Measurements from ENCODE around the gene RBMS3.

The RBMS3 gene

DNA sequence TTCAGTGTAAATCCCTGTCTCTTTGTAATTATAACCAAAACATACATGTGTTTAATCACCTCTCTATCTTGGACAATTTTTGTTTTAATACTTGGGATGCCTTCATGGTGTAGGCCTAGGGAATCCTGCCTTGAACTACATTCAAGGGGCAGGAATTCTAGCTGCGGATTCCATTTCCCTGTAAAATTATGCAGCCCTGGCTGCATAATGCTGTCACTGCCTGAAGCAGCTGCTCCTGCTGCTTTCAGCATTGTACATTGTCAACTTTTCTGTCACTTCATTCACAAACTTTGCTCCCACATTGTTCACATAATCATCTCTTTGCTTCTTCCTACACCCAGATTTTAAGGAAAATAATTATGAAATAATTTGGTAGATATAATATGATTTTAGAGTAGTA, 638.7 kb downstream of the RBMS3 start:
- no peak overlapping the region for H3K4me3 ChIP-seq (replicated peaks; ENCODE audit: low read depth, low read length)
- TF ChIP-seq, protein P1, sequence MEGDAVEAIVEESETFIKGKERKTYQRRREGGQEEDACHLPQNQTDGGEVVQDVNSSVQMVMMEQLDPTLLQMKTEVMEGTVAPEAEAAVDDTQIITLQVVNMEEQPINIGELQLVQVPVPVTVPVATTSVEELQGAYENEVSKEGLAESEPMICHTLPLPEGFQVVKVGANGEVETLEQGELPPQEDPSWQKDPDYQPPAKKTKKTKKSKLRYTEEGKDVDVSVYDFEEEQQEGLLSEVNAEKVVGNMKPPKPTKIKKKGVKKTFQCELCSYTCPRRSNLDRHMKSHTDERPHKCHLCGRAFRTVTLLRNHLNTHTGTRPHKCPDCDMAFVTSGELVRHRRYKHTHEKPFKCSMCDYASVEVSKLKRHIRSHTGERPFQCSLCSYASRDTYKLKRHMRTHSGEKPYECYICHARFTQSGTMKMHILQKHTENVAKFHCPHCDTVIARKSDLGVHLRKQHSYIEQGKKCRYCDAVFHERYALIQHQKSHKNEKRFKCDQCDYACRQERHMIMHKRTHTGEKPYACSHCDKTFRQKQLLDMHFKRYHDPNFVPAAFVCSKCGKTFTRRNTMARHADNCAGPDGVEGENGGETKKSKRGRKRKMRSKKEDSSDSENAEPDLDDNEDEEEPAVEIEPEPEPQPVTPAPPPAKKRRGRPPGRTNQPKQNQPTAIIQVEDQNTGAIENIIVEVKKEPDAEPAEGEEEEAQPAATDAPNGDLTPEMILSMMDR (IDR thresholded peaks at IDR 0.05; ENCODE audit: low read depth, low read length, missing control alignments), result no peak

DNA sequence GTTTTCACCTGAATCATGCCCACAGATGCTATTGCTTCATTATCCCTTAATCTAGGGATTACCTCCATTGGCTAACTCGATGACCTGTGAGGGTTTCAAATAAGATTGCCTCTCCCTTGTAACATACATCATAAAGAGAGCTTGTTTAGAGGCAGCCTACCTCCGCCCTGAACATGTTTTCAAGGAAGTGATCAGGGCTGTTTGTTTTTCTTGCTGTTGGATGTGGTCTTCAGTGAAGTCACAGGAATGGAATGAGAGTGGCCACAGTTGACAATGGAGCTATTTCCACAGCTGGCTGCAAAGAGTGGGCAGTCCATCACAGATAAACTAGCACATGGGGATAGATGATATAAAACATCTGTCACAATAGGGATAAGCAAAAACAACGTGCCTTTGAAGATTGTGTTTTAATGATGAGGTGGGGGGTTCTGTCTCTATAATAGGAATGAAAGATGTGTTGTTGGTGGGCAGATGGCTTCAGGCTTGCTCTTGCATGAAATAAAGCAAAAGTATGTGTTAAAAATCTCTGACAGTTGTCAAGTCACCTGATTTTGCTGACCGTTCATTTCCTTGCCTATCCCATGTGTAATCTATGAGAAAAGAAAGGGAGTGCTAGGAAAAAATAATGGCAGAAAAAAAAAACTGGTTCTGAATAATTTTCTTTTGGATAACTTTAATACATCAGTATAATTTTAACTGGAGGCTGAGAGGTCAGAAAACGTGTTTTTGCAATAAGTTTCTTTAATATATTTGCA, 642.3 kb downstream of the RBMS3 start:
- peak; percentile 97 for DNase-seq (ENCODE audit: extremely low read depth, low read depth)
- TF ChIP-seq, protein P1 (IDR thresholded peaks at IDR 0.05; ENCODE audit: low read depth, low read length, missing control alignments), result no peak
- H3K4me3 ChIP-seq (replicated peaks; ENCODE audit: low read depth, low read length), result no peak overlapping the region

More for the DNA sequence above, 638.7 kb downstream of the RBMS3 start:
- no peak for DNase-seq (ENCODE audit: extremely low read depth, low read depth)

DNA sequence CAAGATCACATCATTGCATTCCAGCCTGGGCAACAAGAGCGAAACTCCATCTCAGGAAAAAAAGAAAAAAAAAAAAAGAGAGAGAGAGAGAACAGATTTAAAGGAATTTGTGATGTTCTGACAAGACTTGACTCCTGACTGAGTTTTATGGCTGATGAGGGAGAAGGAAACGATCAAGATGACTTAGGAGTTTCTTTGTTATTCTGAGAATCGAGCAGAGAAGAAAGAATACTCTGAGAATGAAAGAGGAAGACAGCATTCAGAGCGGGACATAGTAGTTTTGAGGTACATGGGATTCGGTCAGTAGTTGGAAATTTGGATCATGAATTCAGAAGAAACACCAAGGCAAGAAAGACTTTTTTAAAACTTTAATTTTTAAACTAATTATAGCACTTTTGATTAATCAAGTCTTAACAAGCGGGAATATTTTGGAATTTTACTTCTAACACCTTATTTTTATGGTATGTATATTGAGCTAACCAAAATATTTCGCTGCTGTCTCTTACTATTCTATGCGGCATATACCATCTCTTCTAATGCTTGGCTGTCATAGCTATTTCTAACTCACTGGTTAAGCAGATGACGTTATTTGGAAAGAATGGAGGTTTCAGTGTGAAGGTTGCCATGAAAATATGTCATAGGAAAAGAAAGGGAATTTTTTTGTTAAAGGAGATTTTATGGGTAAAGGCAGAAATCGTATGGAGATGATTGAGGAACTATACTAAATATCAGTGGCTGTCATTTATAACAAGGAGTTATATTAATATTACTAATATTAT, 644.1 kb downstream of the RBMS3 start:
- TF ChIP-seq, protein P1 (IDR thresholded peaks at IDR 0.05; ENCODE audit: low read depth, low read length, missing control alignments), result no peak
- no peak overlapping the region for H3K4me3 ChIP-seq (replicated peaks; ENCODE audit: low read depth, low read length)
- no peak for DNase-seq (ENCODE audit: extremely low read depth, low read depth)

DNA sequence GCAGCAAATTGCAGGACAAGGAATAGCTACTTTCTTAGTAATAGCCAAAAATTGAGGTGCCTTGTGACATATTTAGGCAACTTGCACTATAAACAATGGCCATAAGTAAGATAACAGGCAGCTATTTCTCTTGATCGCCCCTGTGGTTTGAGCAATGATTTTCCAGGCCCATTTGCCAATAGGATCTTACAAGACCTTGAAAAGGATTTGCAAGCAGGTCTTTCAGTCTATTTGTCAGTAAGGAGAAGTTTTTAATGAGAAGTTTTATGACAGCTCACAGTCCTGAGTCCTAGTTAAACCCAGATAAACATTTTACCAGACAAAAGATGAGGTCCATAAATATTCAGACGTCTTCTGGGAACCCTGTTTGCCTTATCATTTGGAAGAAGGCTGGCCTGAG, 645.5 kb downstream of the RBMS3 start:
- no peak overlapping the region for H3K4me3 ChIP-seq (replicated peaks; ENCODE audit: low read depth, low read length)
- TF ChIP-seq, protein P1 (IDR thresholded peaks at IDR 0.05; ENCODE audit: low read depth, low read length, missing control alignments), result no peak
- DNase-seq (ENCODE audit: extremely low read depth, low read depth), result no peak

DNA sequence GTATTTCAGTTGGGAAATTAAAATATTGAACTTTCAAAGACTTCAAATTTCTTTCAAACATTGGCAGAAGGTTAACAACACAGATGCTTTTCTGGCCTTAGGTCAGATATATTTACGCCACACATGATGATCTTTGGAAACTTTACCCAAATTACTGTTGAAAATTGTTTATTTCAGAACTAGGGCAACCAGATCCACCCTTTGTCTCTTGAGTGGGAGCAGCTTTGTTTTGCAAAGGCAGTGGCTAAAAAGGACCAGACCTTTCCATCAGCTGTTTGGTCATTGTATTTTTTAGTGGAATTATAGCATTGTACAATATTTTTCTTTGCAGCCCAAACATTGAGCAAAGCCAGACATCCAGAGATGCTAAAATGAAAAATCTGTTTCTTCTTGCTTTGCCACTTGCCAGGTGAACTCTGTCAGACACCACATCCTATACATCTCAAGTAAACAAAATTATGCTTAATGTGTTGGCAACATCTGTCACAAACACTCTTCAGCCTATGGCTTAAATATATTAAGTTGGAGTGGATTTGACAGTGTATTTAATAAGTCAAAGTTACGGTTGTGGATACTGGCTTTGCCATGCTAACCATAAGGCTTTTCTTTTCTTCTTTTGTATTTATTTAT, 651.9 kb downstream of the RBMS3 start:
- TF ChIP-seq, protein P1 (IDR thresholded peaks at IDR 0.05; ENCODE audit: low read depth, low read length, missing control alignments), result no peak
- no peak for DNase-seq (ENCODE audit: extremely low read depth, low read depth)

DNA sequence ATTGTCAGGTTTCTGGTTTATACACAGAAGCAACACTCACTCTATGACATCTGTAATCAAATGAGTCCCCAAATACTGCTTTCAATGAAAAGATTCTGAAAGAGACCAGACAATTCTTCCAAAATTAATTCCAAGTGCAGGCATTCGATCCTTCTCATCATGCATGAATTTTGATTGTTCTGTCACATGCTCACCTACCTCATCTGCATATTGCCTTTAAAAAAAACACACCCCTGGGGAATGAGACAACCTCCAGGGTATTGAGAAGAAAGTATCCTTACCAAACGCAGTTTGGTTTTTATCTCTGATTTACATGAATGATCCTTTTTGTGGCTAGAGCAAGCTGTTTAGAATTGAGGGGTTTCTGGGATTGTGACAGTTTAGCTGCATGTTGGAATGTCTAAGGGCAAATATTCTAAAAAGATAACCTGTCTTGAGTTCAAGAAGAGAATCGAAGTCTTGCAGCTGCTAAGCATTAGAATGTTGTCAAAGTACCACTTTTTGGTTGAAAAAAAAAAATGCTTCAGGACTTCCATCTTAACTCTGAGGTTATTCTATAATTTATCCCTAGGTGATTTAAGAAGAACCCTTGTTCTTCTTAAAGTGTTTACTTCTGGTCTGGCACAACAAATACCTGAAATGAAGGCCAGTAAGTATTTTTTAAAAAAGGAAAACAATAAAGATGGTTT, 653.1 kb downstream of the RBMS3 start:
- no peak overlapping the region for H3K4me3 ChIP-seq (replicated peaks; ENCODE audit: low read depth, low read length)
- TF ChIP-seq, protein P1 (IDR thresholded peaks at IDR 0.05; ENCODE audit: low read depth, low read length, missing control alignments), result no peak
- DNase-seq (ENCODE audit: extremely low read depth, low read depth), result no peak

More for the DNA sequence above, 651.9 kb downstream of the RBMS3 start:
- no peak overlapping the region for H3K4me3 ChIP-seq (replicated peaks; ENCODE audit: low read depth, low read length)

All from HFF-Myc (cell line).